ENCODE data around the gene GAN.
"Not testable (repeated sequence)": the region's sequence is repeated elsewhere in the genome, so short reads cannot be mapped to it uniquely, and the experiment has no call there.

Gene GAN

DNA sequence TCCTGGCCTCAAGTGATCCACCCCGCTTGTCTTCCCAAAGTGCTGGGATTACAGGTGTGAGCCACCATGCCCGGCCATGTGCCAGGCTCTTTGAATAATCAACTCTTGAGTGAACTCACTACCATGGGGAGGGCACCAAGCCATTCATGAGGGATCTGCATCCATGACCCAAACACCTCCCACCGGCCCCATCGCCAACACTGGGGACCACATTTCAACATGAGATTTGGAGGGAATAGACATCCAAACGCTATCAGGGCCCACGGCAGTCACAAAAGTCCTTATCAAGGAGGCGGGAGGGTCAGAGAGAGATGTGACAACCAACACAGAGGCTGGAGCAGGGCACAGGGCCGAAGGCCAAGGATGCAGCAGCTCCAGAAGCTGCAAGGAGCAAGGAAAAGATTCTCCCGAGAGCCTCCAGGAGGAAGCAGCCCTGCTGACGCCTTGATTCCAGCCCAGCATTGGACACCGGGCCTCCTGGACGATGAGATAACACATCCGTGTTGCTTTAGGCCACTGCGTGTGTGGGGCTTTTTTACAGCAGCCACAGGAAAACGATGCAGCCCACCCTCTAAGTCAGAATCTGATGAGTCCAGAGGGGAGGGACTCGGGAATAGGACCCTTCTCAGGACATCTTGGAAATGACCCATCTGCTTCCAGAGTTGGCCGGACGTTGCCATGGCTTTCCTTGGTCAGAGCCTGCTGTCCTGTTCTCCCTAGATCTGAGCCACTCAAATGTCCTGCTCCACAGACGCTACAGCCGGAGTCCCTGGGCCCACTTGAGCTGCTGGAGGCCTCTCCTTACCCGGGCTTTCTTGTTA is 82.5 kb downstream of the GAN start:
- DNase-seq = no peak

- DNase-seq = no peak
Observed at GRCh38 chr16:81397879-81398520, 83.2 kb downstream of the GAN start.

- no peak for DNase-seq
Observed at GRCh38 chr16:81399909-81400308, 85.1 kb downstream of the GAN start.

GRCh38 chr16:81401035-81401950 is 86.5 kb downstream of the GAN start:
- DNase-seq = no peak

DNA sequence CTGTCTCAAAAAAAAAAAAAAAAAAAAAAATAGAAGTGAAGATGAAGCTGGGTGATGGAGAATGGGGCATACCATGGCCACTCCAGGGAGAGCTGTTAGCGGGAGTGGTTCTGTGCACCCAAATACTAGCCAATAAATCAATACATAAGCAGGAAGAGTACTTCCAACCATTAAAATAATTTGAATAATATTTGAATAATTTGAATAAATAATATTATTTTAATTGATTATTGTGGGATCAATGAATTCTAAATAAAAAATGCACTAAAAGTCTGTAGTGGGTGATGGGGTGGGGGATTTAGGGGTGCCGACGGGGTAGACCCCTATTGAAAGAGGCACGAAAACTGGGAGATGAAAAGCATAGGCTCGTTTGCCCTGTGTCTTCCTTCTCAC is 88.4 kb downstream of the GAN start:
- DNase-seq = no peak

DNA sequence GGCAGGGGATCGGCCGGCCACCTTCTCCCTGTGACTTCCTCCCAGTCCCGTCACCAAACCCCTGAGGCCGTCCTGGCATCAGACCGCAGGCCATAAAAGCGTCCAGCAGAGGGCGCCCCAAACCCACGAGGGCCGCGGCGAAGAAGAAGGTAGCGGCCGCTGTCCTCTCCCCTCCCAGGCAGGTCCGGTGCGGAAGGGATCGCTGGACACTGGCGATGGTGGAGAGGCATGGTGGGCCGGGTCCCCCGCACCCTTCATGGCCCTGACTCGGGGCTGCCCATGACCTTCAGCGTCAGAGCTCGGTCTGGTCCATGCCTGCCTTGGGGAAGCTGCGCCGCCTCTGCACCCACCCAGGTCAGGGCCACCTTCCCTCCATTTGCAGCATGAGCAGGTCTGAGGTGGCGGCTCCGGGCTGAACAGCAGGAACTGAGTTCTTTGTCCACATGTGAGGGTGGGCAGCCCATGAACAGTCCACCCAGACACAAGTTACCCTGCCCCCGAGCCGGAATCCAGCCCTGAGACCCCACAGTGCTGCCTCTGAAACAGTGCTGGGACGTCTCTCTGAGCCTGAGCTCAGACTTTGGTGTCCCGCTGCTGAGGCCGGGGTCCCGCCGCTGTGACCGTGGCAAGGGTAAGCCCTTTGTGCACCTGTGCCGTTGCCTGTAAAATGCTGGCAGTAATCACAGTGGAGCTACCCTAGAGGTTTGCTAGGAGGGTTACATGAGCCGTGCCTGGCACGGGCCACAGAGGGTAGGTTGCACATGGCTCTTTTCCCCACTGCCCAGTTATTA is 89.0 kb downstream of the GAN start:
- DNase-seq = peak in 51 of 56 donors; percentile 10 to 84 (median 56)

GRCh38 chr16:81405002-81405401 is 90.2 kb downstream of the GAN start:
- DNase-seq = not testable (repeated sequence)

DNA sequence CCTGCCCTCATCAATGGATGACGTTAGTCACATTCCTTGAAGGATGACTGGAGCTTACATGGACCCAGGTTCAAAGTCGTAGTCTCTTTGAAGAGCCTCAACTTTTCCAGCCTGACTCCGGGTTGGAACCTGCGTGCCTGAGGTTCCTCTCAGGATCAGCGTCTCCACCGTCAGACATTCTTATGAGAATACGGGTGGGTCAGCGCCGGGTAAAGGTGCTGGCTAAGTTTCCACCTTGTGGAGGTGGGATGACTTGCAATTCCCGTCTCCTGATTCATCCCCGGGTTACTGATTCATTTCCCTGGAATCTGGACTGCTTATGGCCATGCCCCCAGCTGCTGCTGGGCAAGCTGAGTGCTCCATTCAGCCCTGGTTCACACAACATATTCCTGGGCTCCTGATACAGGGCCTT is 90.9 kb downstream of the GAN start:
- DNase-seq = no peak

DNA sequence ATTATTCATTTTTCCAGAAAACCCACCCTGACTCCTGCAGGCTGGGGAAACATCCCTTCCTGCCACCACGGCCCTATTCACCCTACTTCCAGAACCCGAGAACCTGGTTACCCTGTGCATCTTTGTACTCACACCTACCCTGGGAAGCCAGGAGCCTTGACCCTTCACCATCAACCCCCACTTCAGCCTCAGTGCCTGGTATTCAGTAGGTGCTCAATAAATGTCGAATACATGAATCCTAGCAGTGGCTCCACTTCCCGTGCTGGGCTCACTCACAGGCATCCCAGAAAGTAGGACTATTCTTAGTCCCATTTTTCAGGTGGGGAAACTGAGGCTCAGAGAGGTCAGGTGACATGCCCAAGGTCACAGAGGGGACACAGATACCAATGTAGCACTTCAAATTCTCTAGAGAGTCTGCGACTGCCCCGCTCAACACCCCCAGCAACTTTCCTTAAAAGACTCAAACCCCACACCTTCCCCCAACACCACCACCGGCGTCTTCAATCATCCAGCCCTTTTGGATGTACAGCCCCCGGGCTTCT is 93.7 kb downstream of the GAN start:
- no peak for DNase-seq

- DNase-seq = no peak
Observed at GRCh38 chr16:81409016-81409556, 94.3 kb downstream of the GAN start.

DNA sequence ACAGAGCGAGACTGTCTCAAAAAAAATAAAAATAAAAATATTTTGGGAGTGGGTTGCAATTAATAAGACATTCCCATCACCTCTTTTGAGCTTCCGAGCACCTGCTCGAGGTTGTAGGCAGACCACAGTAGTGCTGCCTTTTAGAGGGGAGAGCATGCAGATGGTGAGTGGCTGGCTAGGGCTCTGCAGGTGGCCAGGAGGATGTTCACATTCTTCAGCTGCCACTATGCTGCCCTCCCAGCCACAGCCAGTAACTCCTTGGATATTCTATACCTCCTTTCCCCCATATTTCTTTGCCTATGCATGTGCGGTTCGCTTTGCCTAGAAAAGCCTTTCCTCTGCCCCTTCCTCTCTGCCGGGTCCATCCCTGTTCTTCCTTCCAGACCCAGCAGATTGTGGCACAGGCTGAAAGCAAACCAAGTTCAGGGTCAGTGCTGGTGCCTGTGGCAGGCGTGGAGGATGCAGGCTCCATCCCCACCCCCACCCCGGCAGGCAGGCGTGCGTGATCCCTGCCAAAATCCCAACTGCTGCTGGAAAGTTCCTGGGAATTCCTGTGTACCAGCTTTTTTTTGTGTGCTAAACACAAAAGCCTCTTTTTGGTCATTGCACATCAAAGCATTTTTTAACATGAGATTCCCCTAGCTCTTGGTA is 96.0 kb downstream of the GAN start:
- DNase-seq = peak in 2 of 56 donors; percentile 16 to 22

- no peak for DNase-seq
Observed at GRCh38 chr16:81413245-81413990, 98.7 kb downstream of the GAN start.

GRCh38 chr16:81415751-81416150 is 101.0 kb downstream of the GAN start:
- DNase-seq = peak in 23 of 56 donors; percentile 3 to 44 (median 16)

GRCh38 chr16:81416749-81417148 is 102.0 kb downstream of the GAN start:
- DNase-seq = no peak

GRCh38 chr16:81417210-81417609 is 102.4 kb downstream of the GAN start:
- DNase-seq = no peak

DNA sequence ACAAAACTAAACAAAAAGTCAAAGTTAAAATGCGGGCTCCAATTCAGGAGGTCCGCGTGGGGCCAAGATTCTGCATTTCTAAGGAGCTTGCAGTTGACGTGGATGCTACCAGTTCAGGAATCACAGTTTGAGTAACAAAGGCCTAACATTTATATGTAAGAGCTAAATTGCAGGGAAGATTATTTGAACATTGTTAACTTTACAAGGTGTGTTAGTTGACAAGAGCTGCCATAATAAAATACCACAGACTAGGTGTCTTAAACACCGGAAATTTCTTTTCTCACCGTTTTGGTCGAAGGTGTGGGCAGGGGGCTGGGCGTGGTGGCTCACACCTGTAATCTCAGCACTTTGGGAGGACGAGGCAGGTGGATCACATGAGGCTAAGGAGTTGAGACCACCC is 105.0 kb downstream of the GAN start:
- no peak for DNase-seq

GRCh38 chr16:81421126-81421525 is 106.4 kb downstream of the GAN start:
- no peak for DNase-seq

DNA sequence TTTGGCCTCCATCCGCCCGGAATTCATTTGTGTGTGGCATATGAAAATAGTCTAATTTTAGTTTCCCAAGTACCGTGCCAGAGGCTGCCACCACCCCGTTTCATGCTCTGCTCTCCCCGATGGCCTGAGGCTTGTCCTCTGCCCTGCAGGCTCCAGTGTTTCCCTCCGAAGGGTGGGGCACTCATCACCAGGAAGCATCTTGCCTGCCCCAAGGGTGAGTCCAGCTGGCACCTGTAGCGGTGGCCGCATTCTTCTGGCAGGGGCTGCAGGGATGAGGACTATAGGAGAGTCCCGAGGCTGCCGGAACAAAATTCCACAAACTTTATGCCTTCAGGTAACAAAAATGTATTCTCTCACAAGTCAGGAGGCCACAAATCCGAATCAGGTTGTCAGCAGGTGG is 106.8 kb downstream of the GAN start:
- DNase-seq = no peak

- DNase-seq = not testable (repeated sequence)
Observed at GRCh38 chr16:81422153-81422552, 107.4 kb downstream of the GAN start.
